Breast epithelium (tissue), 3 donors: ENCODE data around the gene DDA1.

Experiments used
- POLR2A ChIP-seq: fragments of 450-650 bp; IDR thresholded peaks from one replicate; pipeline ENCODE4 v1.6.1; 2016; ENCODE audit warnings: antibody characterized with exemption, mild to moderate bottlenecking, moderate library complexity
- POLR2AphosphoS5 ChIP-seq, 3 donors: sonication (generic); formaldehyde crosslinking; IDR thresholded peaks; one replicate each; pipeline ENCODE4 v1.6.1; 2017; ENCODE audit warnings: antibody characterized with exemption in 3 of 3
- TF ChIP-seq, protein P1 (sequence below), 3 donors: fragments of 450-650 bp; IDR thresholded peaks; one replicate each; pipeline ENCODE4 v1.5.1; 2016 to 2017; ENCODE audit warnings: antibody characterized with exemption in 3 of 3, mild to moderate bottlenecking in 3 of 3, moderate library complexity in 3 of 3

- TF ChIP-seq, protein P1, sequence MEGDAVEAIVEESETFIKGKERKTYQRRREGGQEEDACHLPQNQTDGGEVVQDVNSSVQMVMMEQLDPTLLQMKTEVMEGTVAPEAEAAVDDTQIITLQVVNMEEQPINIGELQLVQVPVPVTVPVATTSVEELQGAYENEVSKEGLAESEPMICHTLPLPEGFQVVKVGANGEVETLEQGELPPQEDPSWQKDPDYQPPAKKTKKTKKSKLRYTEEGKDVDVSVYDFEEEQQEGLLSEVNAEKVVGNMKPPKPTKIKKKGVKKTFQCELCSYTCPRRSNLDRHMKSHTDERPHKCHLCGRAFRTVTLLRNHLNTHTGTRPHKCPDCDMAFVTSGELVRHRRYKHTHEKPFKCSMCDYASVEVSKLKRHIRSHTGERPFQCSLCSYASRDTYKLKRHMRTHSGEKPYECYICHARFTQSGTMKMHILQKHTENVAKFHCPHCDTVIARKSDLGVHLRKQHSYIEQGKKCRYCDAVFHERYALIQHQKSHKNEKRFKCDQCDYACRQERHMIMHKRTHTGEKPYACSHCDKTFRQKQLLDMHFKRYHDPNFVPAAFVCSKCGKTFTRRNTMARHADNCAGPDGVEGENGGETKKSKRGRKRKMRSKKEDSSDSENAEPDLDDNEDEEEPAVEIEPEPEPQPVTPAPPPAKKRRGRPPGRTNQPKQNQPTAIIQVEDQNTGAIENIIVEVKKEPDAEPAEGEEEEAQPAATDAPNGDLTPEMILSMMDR (IDR thresholded peaks at IDR 0.05), result no peak
- no peak for TF ChIP-seq POLR2A
- TF ChIP-seq POLR2AphosphoS5 (IDR thresholded peaks at IDR 0.05), result no peak
Measured at GRCh38 chr19:17357078-17357666, 47.8 kb downstream of the DDA1 start.
